ENCODE data around the gene ATP6V1G3.
"Not testable (repeated sequence)": the region's sequence is repeated elsewhere in the genome, so short reads cannot be mapped to it uniquely, and the experiment has no call there.

The ATP6V1G3 gene, protein sequence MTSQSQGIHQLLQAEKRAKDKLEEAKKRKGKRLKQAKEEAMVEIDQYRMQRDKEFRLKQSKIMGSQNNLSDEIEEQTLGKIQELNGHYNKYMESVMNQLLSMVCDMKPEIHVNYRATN

DNA sequence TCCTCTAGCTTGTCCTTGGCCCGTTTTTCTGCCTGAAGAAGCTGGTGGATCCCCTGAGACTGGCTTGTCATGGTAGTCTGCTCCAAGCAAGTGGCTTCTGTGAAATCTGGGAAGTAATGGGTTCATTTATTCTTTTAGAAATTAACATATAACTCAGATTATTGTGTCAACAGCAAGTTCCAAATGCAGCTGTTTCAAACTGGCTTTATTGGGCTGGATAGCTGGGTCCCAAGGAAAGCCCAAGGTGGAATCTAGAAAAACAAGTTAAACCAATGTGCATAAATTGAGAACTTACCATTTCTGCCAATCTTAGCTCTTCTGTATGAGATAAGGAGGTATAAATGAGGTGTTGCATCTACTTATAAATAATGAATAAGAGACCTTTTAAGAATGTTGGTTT, at the start of gene ATP6V1G3:
TSS of gene ATP6V1G3 (minus strand) at position 101 of the 400 bp plus-strand sequence. CDS start at position 71, 30 bp downstream.
- DNase-seq = no peak

- DNase-seq = no peak
These were observed 48.4 kb upstream of the ATP6V1G3 start for GRCh38 chr1:198588845-198589244.

- no peak for DNase-seq
These were observed 43.7 kb upstream of the ATP6V1G3 start for GRCh38 chr1:198584163-198584562.

DNA sequence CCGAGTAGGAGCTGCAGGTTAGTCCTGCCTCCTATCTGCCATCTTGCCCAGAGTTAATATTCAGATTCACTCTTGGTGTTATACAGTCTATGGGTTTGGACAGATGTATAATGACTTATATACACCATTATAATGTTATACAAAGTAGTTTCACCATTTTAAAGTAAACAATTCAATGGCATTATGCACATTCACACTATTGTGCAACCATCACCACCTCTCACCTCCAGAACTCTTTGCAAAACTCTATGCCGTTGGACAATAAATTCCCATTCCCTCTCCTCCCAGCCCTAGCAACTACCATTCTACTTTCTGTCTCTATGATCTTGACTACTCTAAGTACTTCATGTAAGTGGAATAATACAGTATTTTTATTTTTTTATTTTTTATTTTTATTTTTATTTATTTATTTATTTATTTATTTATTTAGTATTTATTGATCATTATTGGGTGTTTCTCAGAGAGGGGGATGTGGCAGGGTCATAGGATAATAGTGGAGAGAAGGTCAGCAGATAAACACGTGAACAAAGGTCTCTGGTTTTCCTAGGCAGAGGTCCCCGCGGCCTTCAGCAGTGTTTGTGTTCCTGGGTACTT, 42.8 kb upstream of the ATP6V1G3 start:
- DNase-seq = not testable (repeated sequence)

DNA sequence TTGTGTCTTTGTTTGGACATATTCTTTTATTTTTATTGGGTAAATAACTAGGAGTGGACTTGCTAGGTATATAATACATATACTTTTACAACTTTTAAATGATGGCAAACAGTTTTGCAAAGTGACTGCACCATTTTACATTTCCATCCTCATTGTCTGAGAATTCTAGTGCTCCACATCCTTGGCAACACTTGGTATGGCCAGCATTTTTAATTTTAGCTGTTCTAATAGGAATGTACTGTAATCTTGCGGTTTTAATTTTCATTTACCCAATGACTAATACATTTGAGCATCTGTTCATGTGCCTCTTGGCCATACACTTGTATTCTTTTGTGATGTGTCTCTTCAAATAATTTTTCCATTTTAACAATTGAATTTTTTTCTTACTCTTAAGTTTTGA, 37.0 kb upstream of the ATP6V1G3 start:
- peak; percentile 42 for DNase-seq

DNA sequence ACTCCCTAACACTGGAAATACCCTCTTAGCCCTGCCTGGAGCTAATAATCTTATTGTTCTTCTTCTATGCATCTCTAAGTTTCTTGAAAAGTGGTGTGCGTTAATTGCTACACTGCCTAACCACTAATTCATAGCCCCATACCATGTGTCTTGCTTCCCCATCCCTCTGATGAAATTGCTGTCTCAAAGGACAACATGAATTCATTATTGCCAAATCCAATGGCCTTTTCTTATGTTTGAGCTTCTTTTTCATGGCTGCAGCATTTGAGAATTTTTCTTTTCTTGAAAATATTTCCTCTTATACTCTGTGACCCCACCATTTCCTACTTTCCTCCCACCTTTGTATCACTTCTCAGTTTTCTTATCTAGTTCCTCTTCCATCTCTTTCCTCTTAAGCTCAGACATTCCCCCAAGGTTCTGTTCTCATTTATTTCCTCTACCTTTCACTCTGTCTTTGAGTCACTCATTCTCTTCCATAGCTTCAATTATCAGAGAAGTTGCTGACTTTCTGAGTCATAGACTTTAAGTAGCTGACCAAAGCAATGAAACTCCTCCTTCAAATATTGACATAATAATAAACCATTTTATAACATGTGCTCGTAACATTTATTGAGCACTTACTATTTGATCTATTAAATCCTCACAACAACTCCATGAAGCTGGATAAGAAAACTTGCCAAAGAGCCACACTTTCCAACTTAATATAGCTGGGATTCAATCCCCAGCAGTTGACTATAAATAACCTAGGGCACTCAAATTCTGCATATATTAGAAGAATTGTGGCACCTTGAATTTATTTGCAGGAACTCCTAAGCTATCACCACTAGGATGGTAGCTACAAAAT, 35.5 kb upstream of the ATP6V1G3 start:
- no peak for DNase-seq

DNA sequence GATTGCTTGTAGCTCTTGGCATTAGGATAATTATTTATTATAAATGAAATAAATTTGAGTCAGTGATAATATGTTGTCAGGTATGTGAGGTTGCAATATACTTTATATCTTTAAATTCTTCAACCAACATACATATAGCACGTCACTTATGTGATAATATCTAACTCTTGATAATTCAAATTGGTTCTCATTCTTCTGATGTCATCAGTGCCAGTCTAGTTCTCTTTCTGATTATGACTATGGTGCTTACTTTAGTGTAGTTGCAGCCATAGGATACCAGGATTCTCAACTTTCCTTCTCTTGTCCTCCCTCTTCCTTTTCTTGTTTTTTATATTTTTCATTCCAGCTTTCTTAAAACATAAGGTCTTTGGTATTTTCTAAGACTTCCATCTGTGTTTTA, 34.8 kb upstream of the ATP6V1G3 start:
- no peak for DNase-seq

GRCh38 chr1:198574325-198574724, 33.8 kb upstream of the ATP6V1G3 start:
- no peak for DNase-seq

- no peak for DNase-seq
These were observed 24.2 kb upstream of the ATP6V1G3 start for GRCh38 chr1:198564716-198565115.

DNA sequence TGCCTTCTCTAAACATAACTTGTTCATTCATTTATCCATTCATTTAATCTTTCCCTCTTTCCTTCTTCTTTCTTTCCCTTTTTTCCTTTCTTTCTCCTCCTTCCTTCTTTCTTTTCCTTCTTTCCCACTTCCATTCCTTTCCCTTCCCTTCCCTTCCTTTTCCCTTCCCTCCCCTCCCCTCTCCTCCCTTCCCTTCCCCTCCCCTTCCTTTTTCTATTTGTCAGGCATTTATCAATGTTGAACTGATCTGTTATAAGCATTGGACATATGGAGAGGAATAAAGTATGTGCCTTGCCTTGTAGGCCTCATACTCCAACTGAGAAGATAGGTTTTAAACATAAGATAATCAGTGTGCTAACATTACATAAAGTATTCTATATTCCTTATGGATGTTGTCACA, 23.7 kb upstream of the ATP6V1G3 start:
- DNase-seq = no peak

DNA sequence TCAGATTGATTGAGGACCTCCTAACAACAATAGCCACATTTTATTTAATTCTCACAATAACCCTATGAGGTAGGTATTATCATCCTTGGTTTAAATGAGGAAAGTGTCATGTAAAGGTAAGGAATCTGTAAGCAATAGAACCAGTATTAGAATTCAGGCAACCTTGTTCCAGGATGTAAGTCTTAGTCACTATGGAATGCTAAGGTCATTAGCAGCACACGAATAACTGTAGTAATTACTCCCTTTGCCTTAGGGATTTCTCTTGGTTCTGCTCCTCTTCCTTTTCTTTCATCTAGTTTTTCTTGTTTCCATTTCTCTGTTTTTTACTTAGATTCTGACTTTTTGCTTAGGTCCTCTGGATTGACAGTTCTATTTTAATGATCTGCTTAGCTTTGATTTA, 23.1 kb upstream of the ATP6V1G3 start:
- no peak for DNase-seq

DNA sequence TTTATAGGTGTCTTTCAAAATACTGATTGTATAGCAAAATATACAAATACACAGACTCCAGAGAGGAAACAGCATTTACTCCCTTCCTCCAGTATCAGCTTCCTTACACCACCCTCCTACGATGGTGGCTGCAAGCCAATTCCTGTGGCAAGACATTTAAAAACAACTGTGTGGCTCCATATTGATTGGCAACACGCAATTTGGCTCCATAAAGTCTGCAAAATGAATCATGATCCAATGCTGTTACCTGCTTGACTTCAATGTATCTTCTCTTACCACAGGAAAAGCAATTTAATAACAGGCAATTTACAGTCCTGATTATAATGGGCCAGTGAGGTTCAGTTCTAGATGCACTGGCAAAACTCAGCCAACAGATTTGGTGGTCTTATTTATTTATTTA, 19.7 kb upstream of the ATP6V1G3 start:
- no peak for DNase-seq

DNA sequence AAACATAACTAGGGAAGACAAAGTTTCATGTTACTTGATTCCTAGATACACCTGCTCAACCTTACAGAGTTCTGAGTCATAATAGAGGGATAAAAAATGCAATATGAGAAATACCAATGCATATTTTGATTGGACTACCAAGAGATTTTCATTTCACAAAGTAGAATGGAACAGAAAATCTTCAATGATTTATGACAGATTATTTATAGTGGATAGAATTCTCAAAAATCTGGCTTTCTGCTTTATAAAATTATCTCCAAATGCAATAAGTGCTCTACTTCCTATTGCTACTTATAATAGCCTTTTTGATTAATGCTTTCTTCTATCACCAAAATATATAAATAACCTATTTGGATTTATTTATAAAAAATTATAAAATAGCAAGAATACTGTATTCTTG, 18.9 kb upstream of the ATP6V1G3 start:
- no peak for DNase-seq

DNA sequence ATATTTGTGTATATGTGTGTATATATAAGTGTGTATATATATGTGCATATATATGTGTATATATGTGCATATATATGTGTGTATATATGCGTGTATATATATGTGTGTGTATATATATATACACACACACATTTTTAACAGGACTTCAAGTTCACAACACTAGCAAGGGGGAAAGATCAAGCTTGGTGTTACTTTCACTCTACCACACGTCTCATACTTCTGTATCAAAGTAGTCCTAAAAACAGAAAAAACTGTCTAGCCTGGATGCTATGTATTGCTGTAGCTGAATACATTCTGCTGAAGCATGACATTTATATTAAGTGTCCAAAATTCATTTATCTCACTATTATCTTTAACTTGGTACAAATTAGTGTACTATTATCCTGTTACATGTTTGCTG, 17.9 kb upstream of the ATP6V1G3 start:
- DNase-seq = no peak

DNA sequence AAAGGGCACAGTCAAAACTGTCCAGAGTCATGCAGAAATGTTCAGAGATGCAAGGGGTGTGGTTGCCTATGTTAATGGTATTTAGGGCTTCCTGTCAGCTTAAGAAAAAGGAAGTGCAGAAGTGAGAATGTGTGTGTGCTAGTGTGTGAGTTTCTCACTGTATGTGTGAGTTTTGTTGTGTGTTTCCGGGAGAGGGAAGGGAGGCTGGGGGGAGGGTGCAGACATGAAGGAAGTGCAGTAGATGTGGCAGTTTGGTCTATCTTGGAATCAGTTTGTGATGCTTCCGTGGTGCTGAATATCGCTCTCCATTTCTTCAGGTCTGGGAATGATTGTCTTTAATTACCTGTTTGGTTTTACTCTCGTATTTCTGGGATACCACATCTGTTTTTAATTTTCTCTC, 16.5 kb upstream of the ATP6V1G3 start:
- DNase-seq = no peak

- no peak for DNase-seq
These were observed 12.4 kb upstream of the ATP6V1G3 start for GRCh38 chr1:198552668-198553416.

GRCh38 chr1:198550941-198551524, 10.6 kb upstream of the ATP6V1G3 start:
- no peak for DNase-seq

DNA sequence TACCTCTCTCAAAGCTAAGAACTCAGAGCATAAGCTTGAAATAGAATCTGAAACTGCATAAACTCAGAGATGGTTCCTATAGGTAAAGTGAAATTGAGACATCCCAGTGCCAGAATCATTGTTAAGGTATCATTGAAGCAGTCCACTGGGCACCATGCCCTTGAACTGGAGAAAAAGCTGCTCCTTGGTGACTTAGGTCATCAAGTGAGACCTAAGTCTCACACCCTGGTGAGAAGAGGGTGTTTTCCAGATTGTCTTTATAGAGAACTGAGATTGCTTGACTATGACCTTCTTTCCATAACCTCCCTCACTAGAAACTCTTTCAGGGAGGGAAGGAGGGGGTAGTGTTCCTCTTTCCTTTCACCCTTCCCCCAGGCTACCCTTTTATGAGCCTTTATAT, 9.4 kb upstream of the ATP6V1G3 start:
- no peak for DNase-seq

GRCh38 chr1:198548890-198549289, 8.4 kb upstream of the ATP6V1G3 start:
- DNase-seq = no peak

- no peak for DNase-seq
These were observed 4.7 kb upstream of the ATP6V1G3 start for GRCh38 chr1:198545156-198545555.

GRCh38 chr1:198544265-198544664, 3.8 kb upstream of the ATP6V1G3 start:
- no peak for DNase-seq

GRCh38 chr1:198543670-198544260, 3.3 kb upstream of the ATP6V1G3 start:
- DNase-seq = no peak

DNA sequence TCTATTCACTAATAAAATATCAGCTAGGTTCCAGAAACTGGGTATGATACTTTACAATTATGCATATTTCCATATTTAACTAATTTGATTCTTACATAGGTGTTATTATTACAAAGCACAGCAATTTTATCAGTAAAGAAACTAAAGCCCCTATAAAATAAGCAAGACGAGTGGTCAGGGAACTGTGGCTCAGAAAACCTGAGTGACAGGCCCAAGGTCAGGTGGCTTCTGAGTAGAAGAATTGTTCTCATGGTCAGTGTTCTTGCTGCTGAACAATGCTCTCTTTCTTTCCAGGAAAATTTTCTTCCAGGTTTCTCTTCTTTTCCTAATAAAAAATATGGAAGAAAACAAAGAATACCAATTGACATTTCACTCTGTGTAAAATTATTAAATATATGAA, 2.2 kb upstream of the ATP6V1G3 start:
- DNase-seq = no peak
